ENCODE measurements around the gene MS4A14. TPM values are rescaled to one million over a fixed set of nuclear protein-coding genes. Genes with fewer than 3 reads are reported as not detected.

MS4A14 gene
- total RNA-seq, 6 donors from 2014 or later, result 4.0 to 35.6 (median 8.6) TPM

GRCh38 chr11:60372767-60373166, 23.5 kb upstream of the MS4A14 start:
- H3K4me1 ChIP-seq, result peaks cover 4 to 21% (median 9%) of the 10 kb centered on the region in 4 donors
- H3K36me3 ChIP-seq, result no peaks in the 10 kb centered on the region
- H3K27me3 ChIP-seq, result no peaks in the 10 kb centered on the region
- no peaks in the 10 kb centered on the region for H3K9me3 ChIP-seq
- TF ChIP-seq CTCF (IDR thresholded peaks at IDR 0.05), result no peak
- no peak for TF ChIP-seq POLR2A (IDR thresholded peaks at IDR 0.05)
- TF ChIP-seq EP300 (IDR thresholded peaks at IDR 0.05), result no peak
- no peak for TF ChIP-seq POLR2AphosphoS5 (IDR thresholded peaks at IDR 0.05)
- H3K4me3 ChIP-seq, result no peak overlapping the region
- 85 to 93% methylated on average over 3 of the region's 3 CpGs for WGBS, 2 donors
- DNase-seq, result no peak
- H3K27ac ChIP-seq, result no peak overlapping the region
- ATAC-seq (ENCODE audit: low FRiP score in 2 of 2), result no peak

- Histone ChIP-seq H3K27ac (no peak overlapping the region), H3K9me3 (no peaks in the 10 kb centered on the region), H3K4me3 (no peak overlapping the region), H3K36me3 (no peaks in the 10 kb centered on the region), H3K4me1 (peaks cover 4 to 21% (median 9%) of the 10 kb centered on the region in 4 donors), H3K27me3 (no peaks in the 10 kb centered on the region)
- no peak for TF ChIP-seq POLR2A (IDR thresholded peaks at IDR 0.05)
- no peak for TF ChIP-seq POLR2AphosphoS5 (IDR thresholded peaks at IDR 0.05)
- ATAC-seq (ENCODE audit: low FRiP score in 2 of 2) (no peak), DNase-seq (no peak)
- WGBS, 2 donors, result 83 to 96% methylated on average over 3 of the region's 3 CpGs
Observed at GRCh38 chr11:60375316-60375715, 20.9 kb upstream of the MS4A14 start.

- peaks cover 0 to 8% (median 0%) of the 10 kb centered on the region in 4 donors for H3K4me1 ChIP-seq
- H3K27me3 ChIP-seq, result no peaks in the 10 kb centered on the region
- no peak overlapping the region for H3K4me3 ChIP-seq
- no peak for TF ChIP-seq CTCF (IDR thresholded peaks at IDR 0.05)
- TF ChIP-seq POLR2AphosphoS5 (IDR thresholded peaks at IDR 0.05), result no peak
- WGBS, 2 donors, result 58 to 74% methylated on average over 3 of the region's 3 CpGs
- no peak for ATAC-seq (ENCODE audit: low FRiP score in 2 of 2)
- no peak for DNase-seq
- H3K27ac ChIP-seq, result peak overlapping the region in 2 of 4 donors; percentile 74 to 75
- no peaks in the 10 kb centered on the region for H3K36me3 ChIP-seq
- H3K9me3 ChIP-seq, result no peaks in the 10 kb centered on the region
Observed at GRCh38 chr11:60376601-60377000, 19.7 kb upstream of the MS4A14 start.

DNA sequence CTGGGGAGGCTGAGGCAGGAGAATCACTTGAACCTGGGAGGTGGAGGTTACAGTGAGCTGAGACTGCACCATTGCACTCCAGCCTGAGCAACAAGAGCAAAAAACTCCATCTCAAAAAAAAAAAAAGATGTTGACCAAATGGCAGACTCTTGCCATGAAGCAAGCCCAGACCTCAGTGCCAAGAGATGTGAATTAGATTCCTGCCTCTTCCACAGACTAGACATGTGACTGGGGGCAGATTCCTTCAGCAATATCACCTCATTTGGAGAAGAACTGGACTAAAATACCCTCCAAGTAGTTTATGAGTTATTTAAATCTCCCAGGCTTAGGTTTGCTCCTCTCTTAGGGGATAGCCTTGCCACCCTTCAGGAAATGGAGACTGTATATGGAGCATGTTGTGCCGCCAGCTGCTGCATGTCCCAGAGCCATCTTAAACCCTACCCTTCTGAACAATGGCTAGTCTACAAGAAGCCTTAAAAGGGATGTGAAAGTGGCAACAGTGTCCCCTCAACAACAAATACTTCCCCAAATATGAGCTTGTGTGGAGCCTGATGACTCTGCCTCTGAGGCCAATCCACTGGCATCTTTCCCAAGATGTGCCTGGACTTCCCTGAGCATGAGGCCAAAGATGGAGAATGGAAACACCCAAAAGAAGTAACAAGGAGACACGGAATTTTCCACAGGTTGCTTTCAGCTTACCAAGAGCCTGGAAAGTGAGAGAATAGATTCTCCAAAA, 18.7 kb upstream of the MS4A14 start:
- H3K9me3 ChIP-seq, result no peaks in the 10 kb centered on the region
- ATAC-seq (ENCODE audit: low FRiP score in 2 of 2) (peak; percentile 60 to 78), DNase-seq (peak in 1 of 2 donors; percentile 79)
- H3K4me3 ChIP-seq, result no peak overlapping the region
- TF ChIP-seq POLR2A (IDR thresholded peaks at IDR 0.05) (peak in 1 of 4 donors; percentile 67), POLR2AphosphoS5 (IDR thresholded peaks at IDR 0.05) (peak; percentile 57 to 59), EP300 (IDR thresholded peaks at IDR 0.05) (peak in 3 of 4 donors; percentile 12 to 87 (median 31)), CTCF (IDR thresholded peaks at IDR 0.05) (no peak)
- no peaks in the 10 kb centered on the region for H3K27me3 ChIP-seq
- peaks cover 0 to 7% (median 0%) of the 10 kb centered on the region in 4 donors for H3K4me1 ChIP-seq
- 62 to 78% methylated on average over 2 of the region's 2 CpGs for WGBS, 2 donors
- H3K36me3 ChIP-seq, result no peaks in the 10 kb centered on the region
- peak overlapping the region; percentile 71 to 75 (median 73) for H3K27ac ChIP-seq

DNA sequence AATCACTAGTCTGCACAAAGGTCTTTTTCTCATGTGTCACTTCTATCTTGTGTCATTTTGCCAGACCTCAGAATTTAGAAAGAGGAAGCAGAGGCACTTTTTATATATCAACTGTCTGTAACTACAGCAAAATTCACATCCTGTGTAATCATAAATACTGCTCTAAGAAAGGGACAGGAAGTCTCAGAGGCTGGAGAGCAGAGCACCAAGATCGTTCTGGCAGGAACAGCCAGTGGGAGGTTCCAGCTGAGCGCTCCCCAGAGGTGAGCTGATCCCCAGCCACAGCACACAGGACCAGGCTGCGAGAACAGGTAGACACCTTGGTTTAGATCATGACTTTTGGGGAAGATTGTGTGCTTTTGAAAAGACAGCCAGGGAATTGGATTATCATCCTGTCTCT, 17.9 kb upstream of the MS4A14 start, which contains the start of gene MS4A7:
MS4A7 (plus strand) TSS at position 179 of the 400 bp plus-strand sequence. CDS start 4,610 bp downstream, outside the sequence.
- peak within 1 kb of the TSS in 3 of 4 donors; percentile 21 to 34 (median 25) for H3K4me3 ChIP-seq
- TF ChIP-seq POLR2AphosphoS5 (IDR thresholded peaks at IDR 0.05), result peak; percentile 73 to 76
- peak in 3 of 4 donors; percentile 37 to 92 (median 43) for TF ChIP-seq POLR2A (IDR thresholded peaks at IDR 0.05)
- TF ChIP-seq CTCF (IDR thresholded peaks at IDR 0.05), result no peak
- TF ChIP-seq EP300 (IDR thresholded peaks at IDR 0.05), result peak in 1 of 4 donors; percentile 41
- no peaks in the 10 kb centered on the region for H3K36me3 ChIP-seq
- peaks cover 0 to 7% (median 0%) of the 10 kb centered on the region in 4 donors for H3K4me1 ChIP-seq
- H3K9me3 ChIP-seq, result no peaks in the 10 kb centered on the region
- no peaks in the 10 kb centered on the region for H3K27me3 ChIP-seq
- H3K27ac ChIP-seq, result peak within 1 kb of the TSS; percentile 71 to 75 (median 73)
- WGBS, 2 donors, result 33% methylated on average over 3 of the region's 3 CpGs
- DNase-seq, result peak in 1 of 2 donors; percentile 49
- peak; percentile 67 to 86 for ATAC-seq (ENCODE audit: low FRiP score in 2 of 2)
